ENCODE results near the gene GPR137B.

DNA sequence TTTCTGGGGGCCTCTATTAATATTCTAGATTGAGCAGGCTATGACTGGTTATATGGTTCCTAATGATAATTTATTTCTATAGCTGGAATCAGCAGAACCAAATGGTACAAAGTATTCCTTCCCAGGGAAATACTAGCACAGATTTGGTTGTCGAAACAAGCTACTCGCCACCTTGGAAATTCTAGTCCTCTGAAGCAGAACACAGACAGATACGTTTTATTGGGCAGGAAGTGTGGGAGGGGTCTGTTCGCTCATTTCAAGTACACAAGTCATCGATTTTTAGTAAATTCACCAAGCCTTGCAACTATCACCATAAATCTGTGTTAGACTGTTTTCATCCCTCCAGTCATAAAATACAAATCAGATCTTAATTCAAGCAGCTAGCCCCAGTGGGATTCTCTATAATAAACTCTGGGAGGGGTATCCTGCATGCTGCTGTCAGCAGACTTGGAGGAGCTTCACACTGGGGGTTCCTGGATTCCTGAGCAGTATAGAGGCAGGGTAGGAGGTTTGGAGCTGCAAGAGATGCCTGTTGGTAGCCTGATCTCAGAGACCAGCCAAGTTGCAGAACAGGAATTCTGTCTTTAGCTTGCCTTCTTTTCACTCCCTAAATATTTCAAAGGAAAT is 9.8 kb upstream of the GPR137B start:
- TF ChIP-seq SMC3 (IDR thresholded peaks at IDR 0.05; ENCODE audit: low read depth, low read length) (no peak), CTCF (conservative IDR thresholded peaks at IDR 0.05; ENCODE audit: low read depth, low read length) (no peak), POLR2A (IDR thresholded peaks at IDR 0.05; ENCODE audit: low read depth, low read length) (no peak), FOS (IDR thresholded peaks at IDR 0.05; ENCODE audit: low read depth, low read length) (no peak), MAZ (IDR thresholded peaks at IDR 0.05; ENCODE audit: borderline replicate concordance, low read depth, low read length) (no peak), RAD21 (IDR thresholded peaks at IDR 0.05; ENCODE audit: low read length) (no peak), MAFK (IDR thresholded peaks at IDR 0.05; ENCODE audit: low read depth, low read length) (no peak), MXI1 (IDR thresholded peaks at IDR 0.05; ENCODE audit: borderline replicate concordance, low read depth, low read length) (no peak)
